IMR-90 (cell line): Measurements from ENCODE around the gene DYSF. TPM values are rescaled to one million over a fixed set of nuclear protein-coding genes. Genes with fewer than 3 reads are reported as not detected.
A peak's percentile ranks its signal among the peaks of the same experiment; 100 is the strongest.

ENCODE experiments used
- ATAC-seq: fragments of 200-7000 bp; cut with Tn5 transposase; 2 replicates; pipeline ENCODE4 v1.9.1; 2020; ENCODE audit warnings: low read depth, mild to moderate bottlenecking, moderate library complexity
- BruUV-seq: library from RNA; stranded (reverse); fragments of 400-500 nt; replicated peaks from 2 replicates; lab custom pipeline; 2021; lab: Mats Ljungman, UMichigan
- CTCF ChIA-PET: fragments of 300-600 bp; formaldehyde crosslinking; extraction: SDS; loops from one replicate; lab custom pipeline; 2021; ENCODE audit warnings: antibody characterized with exemption; lab: Yijun Ruan, JAX
- POLR2A ChIA-PET: fragments of 300-600 bp; sonication (Branson Sonifier 250); formaldehyde crosslinking; loops from one replicate; lab custom pipeline; 2022; ENCODE audit warnings: antibody characterized with exemption; ENCODE audit not compliant: unreplicated experiment; lab: Charles Lee
- DNase-seq: peaks from one replicate; pipeline ENCODE4 v3.0.0; 2013
- H2AFZ ChIP-seq: replicated peaks from 2 replicates; pipeline ENCODE3; 2013; ENCODE audit warnings: low read length, mild to moderate bottlenecking; ENCODE audit not compliant: poor library complexity
- H2AK5ac ChIP-seq: 2 replicates; pipeline ENCODE4 v1.6.1; 2013; ENCODE audit warnings: low read depth, low read length, inconsistent platforms
- H2AK9ac ChIP-seq: replicated peaks from 2 replicates; pipeline ENCODE3; 2013; ENCODE audit warnings: mild to moderate bottlenecking, low read depth, low read length, moderate library complexity; ENCODE audit not compliant: poor library complexity
- H2BK120ac ChIP-seq: 2 replicates; pipeline ENCODE4 v1.6.1; 2013; ENCODE audit warnings: low read depth, low read length, inconsistent platforms
- H2BK15ac ChIP-seq: 3 replicates; pipeline ENCODE4 v1.6.1; 2013; ENCODE audit warnings: low read depth, low read length, inconsistent platforms
- H2BK20ac ChIP-seq: 2 replicates; pipeline ENCODE4 v1.6.1; 2013; ENCODE audit warnings: low read depth, mild to moderate bottlenecking, inconsistent platforms, low read length, moderate library complexity
- H2BK5ac ChIP-seq: 2 replicates; pipeline ENCODE4 v1.6.1; 2013; ENCODE audit warnings: mild to moderate bottlenecking, low read depth, low read length, inconsistent platforms; ENCODE audit not compliant: poor library complexity, severe bottlenecking
- H3K14ac ChIP-seq: replicated peaks from 2 replicates; pipeline ENCODE4 v1.6.1; 2013; ENCODE audit warnings: low read depth, low read length, inconsistent platforms
- H3K18ac ChIP-seq: 2 replicates; pipeline ENCODE4 v1.6.1; 2013; ENCODE audit warnings: low read depth, low read length, control low read depth
- H3K23ac ChIP-seq: 2 replicates; pipeline ENCODE4 v1.6.1; 2013; ENCODE audit warnings: low read depth, low read length, inconsistent platforms
- H3K27ac ChIP-seq: 2 replicates; pipeline ENCODE4 v1.5.1; 2013; ENCODE audit warnings: mild to moderate bottlenecking, control low read depth, low read length; ENCODE audit not compliant: insufficient read depth
- H3K27me3 ChIP-seq: 2 replicates; pipeline ENCODE4 v1.6.1; 2013; ENCODE audit warnings: low read length; ENCODE audit not compliant: control insufficient read depth, insufficient read depth
- H3K36me3 ChIP-seq: 2 replicates; pipeline ENCODE4 v1.6.1; 2013; ENCODE audit warnings: low read length, mixed read lengths; ENCODE audit not compliant: control insufficient read depth, insufficient read depth
- H3K4ac ChIP-seq: 2 replicates; pipeline ENCODE4 v1.6.1; 2013; ENCODE audit warnings: low read depth, low read length, inconsistent platforms
- H3K4me1 ChIP-seq: 2 replicates; pipeline ENCODE4 v1.6.1; 2013; ENCODE audit warnings: low read length, mixed read lengths; ENCODE audit not compliant: control insufficient read depth, insufficient read depth
- H3K4me2 ChIP-seq: 2 replicates; pipeline ENCODE4 v1.6.1; 2013; ENCODE audit warnings: low read depth, mild to moderate bottlenecking, control low read depth, low read length, moderate library complexity
- H3K4me3 ChIP-seq: 2 replicates; pipeline ENCODE4 v1.5.1; 2013; ENCODE audit warnings: low read depth, mild to moderate bottlenecking, control low read depth, low read length, moderate library complexity; ENCODE audit not compliant: insufficient read depth
- H3K56ac ChIP-seq: 2 replicates; pipeline ENCODE4 v1.6.1; 2013; ENCODE audit warnings: low read length, inconsistent platforms; ENCODE audit not compliant: insufficient read depth; ENCODE audit errors: extremely low read depth
- H3K79me1 ChIP-seq, 2 experiments: 2 replicates each; pipeline ENCODE4 v1.6.1; 2013; ENCODE audit warnings: low read length in 2 of 2, inconsistent platforms in 1 of 2, low read depth in 1 of 2
- H3K9ac ChIP-seq: 2 replicates; pipeline ENCODE4 v1.6.1; 2013; ENCODE audit warnings: low read depth, low read length, control low read depth
- H3K9me1 ChIP-seq: 2 replicates; pipeline ENCODE4 v1.6.1; 2013; ENCODE audit warnings: low read length, inconsistent platforms; ENCODE audit not compliant: insufficient read depth
- H3K9me3 ChIP-seq: 2 replicates; pipeline ENCODE4 v1.6.1; 2013; ENCODE audit warnings: low read length; ENCODE audit not compliant: control insufficient read depth, insufficient read depth
- H4K20me1 ChIP-seq: 2 replicates; pipeline ENCODE4 v1.6.1; 2013; ENCODE audit warnings: low read length, inconsistent platforms; ENCODE audit not compliant: insufficient read depth
- H4K5ac ChIP-seq: 2 replicates; pipeline ENCODE4 v1.6.1; 2013; ENCODE audit warnings: mild to moderate bottlenecking, low read depth, low read length, control low read depth
- H4K8ac ChIP-seq, 2 experiments: 2 replicates each; pipeline ENCODE4 v1.6.1; 2013; ENCODE audit warnings: low read depth in 2 of 2, low read length in 2 of 2, control low read depth in 1 of 2, inconsistent platforms in 1 of 2
- H4K91ac ChIP-seq: 2 replicates; pipeline ENCODE4 v1.6.1; 2013; ENCODE audit warnings: low read depth, low read length, inconsistent platforms; ENCODE audit not compliant: insufficient read depth
- BHLHE40 ChIP-seq: fragments of 150-350 bp; IDR thresholded peaks from 2 replicates; pipeline ENCODE4 v1.6.1; 2016; ENCODE audit warnings: mild to moderate bottlenecking, low read depth, low read length
- CHD1 ChIP-seq: IDR thresholded peaks from 2 replicates; pipeline ENCODE4 v1.6.1; 2012; ENCODE audit warnings: low read depth, low read length, improper control_type of control experiment
- ELK1 ChIP-seq: fragments of 150-350 bp; IDR thresholded peaks from 2 replicates; pipeline ENCODE4 v1.6.1; 2016; ENCODE audit warnings: low read depth, mild to moderate bottlenecking, low read length, moderate library complexity, borderline replicate concordance
- MAZ ChIP-seq: IDR thresholded peaks from 2 replicates; pipeline ENCODE4 v1.6.1; 2012; ENCODE audit warnings: low read depth, mild to moderate bottlenecking, low read length, improper control_type of control experiment, moderate library complexity, borderline replicate concordance
- NFE2L2 ChIP-seq: fragments of 150-350 bp; IDR thresholded peaks from 2 replicates; pipeline ENCODE4 v1.6.1; 2016; ENCODE audit warnings: low read depth, mild to moderate bottlenecking, low read length
- POLR2A ChIP-seq: IDR thresholded peaks from 2 replicates; pipeline ENCODE4 v1.6.1; 2012; ENCODE audit warnings: mild to moderate bottlenecking, low read depth, low read length
- USF2 ChIP-seq: fragments of 150-350 bp; IDR thresholded peaks from 2 replicates; pipeline ENCODE4 v1.6.1; 2017; ENCODE audit warnings: mild to moderate bottlenecking, antibody characterized with exemption, low read length, low read depth
- WGBS, 2 experiments: methylation state at CpG; one replicate each; pipeline versions ENCODE4 v1.1.5 to v1.1.7; 2013; ENCODE audit warnings: missing lambda C conversion rate in 2 of 2; ENCODE audit not compliant: insufficient read length in 1 of 2; ENCODE audit errors: extremely low coverage in 2 of 2; 5-methylcytosine and 5-hydroxymethylcytosine counted together
- dilution Hi-C: fragments of 300-500 bp; cut with HindIII; formaldehyde crosslinking; loops from one replicate; pipeline ENCODE4 v1.14.3; 2018; ENCODE audit warnings: low sequenced_read_pairs; ENCODE audit not compliant: unreplicated experiment
- in situ Hi-C: fragments of 300-500 bp; cut with MboI; formaldehyde crosslinking; loops from 3 replicates; pipeline ENCODE4 v1.14.3; 2019; ENCODE audit warnings: low sequenced_read_pairs, inconsistent platforms, mixed read lengths
- intact Hi-C: fragments of 100-400 bp; cut with micrococcal nuclease; formaldehyde crosslinking; loops from 2 replicates; pipeline ENCODE4 v1.10.0; 2022
- polyA plus RNA-seq, 3 experiments: library from polyadenylated mRNA; depleted of rRNA; stranded (reverse); fragments of >200 nt; gene quantifications; 2 replicates each; pipeline ENCODE4 v1.2.3, GENCODE V29; 2012; ENCODE audit warnings: low replicate concordance in 1 of 3
- total RNA-seq: library from RNA; depleted of rRNA; stranded (reverse); fragments of >200 nt; gene quantifications from 2 replicates; pipeline ENCODE4 v1.2.3, GENCODE V29; 2012

Gene DYSF
- total and polyA plus RNA-seq, 2 of the 4 experiments (the other 2 are of a cell fraction), result 0.09 to 0.18 TPM

GRCh38 chr2:71505086-71505769 is 51.9 kb downstream of the DYSF start:
- ATAC-seq (no peak), DNase-seq (no peak)
- H2AK9ac ChIP-seq, result peak overlapping the region; percentile 5
- no peak overlapping the region for H3K27ac ChIP-seq
- WGBS, 2 experiments, result 6% methylated on average over 3 of the region's 9 CpGs; no CpG with 5 or more reads in 1 of the 2 experiments
- H4K5ac ChIP-seq, result no peak overlapping the region
- ChIA-PET POLR2A (no interaction called here), CTCF (interaction anchor here (2.2 kb wide), 1 partner anchor 45 kb away, joined by 8 read pairs; no protein-coding TSS in a partner anchor)
- no peak overlapping the region for H3K4me2 ChIP-seq
- H3K9me3 ChIP-seq, result no peaks in the 10 kb centered on the region
- H3K4ac ChIP-seq, result no peak overlapping the region; the same call in 1 of the 2 replicates
- H4K20me1 ChIP-seq, result 0 out of 2 replicates have a peak, but pooled peaks cover 2% of the 10 kb centered on the region
- H3K56ac ChIP-seq, result no peak overlapping the region
- H3K4me3 ChIP-seq, result no peak overlapping the region
- H3K18ac ChIP-seq, result no peak overlapping the region
- no peaks in the 10 kb centered on the region for H3K4me1 ChIP-seq
- H2BK15ac ChIP-seq, result no peak overlapping the region
- no peak overlapping the region for H3K14ac ChIP-seq
- H3K27me3 ChIP-seq, result peaks cover 3% of the 10 kb centered on the region; the same call in 1 of the 2 replicates
- H2BK20ac ChIP-seq, result no peak overlapping the region
- no peak overlapping the region for H4K8ac ChIP-seq
- no peak overlapping the region for H2AK5ac ChIP-seq
- dilution Hi-C loops, result no loop called here
- BruUV-seq, result no TSS peak
- H3K36me3 ChIP-seq, result no peaks in the 10 kb centered on the region
- no peak for TF ChIP-seq MAZ
- TF ChIP-seq ELK1, result no peak
- no peak for TF ChIP-seq CHD1
- TF ChIP-seq BHLHE40, result no peak
- no peak for TF ChIP-seq USF2
- no peak for TF ChIP-seq NFE2L2
- TF ChIP-seq POLR2A, result no peak
- peak overlapping the region; percentile 43 for H2AFZ ChIP-seq
- H2BK5ac ChIP-seq, result no peak overlapping the region
- no peak overlapping the region for H3K9ac ChIP-seq
- H3K79me1 ChIP-seq, result no peaks in the 10 kb centered on the region
- no peak overlapping the region for H3K23ac ChIP-seq
- H4K91ac ChIP-seq, result no peak overlapping the region
- intact Hi-C loops, result no loop called here
- H2BK120ac ChIP-seq, result no peak overlapping the region
- no peaks in the 10 kb centered on the region for H3K9me1 ChIP-seq
- in situ Hi-C loops, result loop anchor here (10.0 kb wide), 1 partner anchor 350 kb away; no protein-coding TSS in a partner anchor
